G401 (cell line): ENCODE results near the gene RYR2. TPM values are rescaled to one million over a fixed set of nuclear protein-coding genes. Genes with fewer than 3 reads are reported as not detected.
"Not testable (repeated sequence)": the region's sequence is repeated elsewhere in the genome, so short reads cannot be mapped to it uniquely, and the experiment has no call there.

ENCODE experiments used
- DNase-seq: peaks from one replicate; pipeline ENCODE4 v3.0.0-alpha.2; 2015; ENCODE audit warnings: low spot score
- in situ Hi-C: cut with HindIII; loops from 2 replicates; pipeline ENCODE4 v1.10.0; 2016; ENCODE audit warnings: low sequenced_read_pairs, mixed read lengths
- total RNA-seq: library from RNA; depleted of rRNA; stranded (reverse); fragments of >200 nt; shearing (Covaris generic); gene quantifications from 2 replicates; pipeline ENCODE4 v1.2.3, GENCODE V29; 2014

The RYR2 gene
- total RNA-seq, 1 experiment from 2014 or later, result not detected

DNA sequence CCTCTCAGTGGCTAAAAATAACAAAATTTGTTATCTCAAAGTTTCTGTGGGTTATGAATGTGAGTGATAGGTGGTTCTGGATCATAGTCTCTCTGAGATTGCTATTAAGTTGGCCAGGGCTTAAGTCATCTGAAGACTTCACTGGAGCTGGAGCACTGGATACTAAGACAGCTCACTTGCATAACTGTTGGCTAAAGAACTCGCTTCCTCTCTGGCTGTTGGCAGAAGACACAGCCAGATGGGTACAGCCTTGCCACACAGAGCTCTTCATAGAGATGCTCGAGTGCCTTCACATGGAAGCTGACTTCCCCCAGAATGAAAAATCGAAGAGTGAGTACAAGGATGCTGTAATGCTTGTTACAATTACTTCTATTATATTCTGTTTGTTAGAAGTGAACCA lies 514.9 kb downstream of the RYR2 start:
- DNase-seq, result peak; percentile 94
- in situ Hi-C loops, result no loop called here

DNA sequence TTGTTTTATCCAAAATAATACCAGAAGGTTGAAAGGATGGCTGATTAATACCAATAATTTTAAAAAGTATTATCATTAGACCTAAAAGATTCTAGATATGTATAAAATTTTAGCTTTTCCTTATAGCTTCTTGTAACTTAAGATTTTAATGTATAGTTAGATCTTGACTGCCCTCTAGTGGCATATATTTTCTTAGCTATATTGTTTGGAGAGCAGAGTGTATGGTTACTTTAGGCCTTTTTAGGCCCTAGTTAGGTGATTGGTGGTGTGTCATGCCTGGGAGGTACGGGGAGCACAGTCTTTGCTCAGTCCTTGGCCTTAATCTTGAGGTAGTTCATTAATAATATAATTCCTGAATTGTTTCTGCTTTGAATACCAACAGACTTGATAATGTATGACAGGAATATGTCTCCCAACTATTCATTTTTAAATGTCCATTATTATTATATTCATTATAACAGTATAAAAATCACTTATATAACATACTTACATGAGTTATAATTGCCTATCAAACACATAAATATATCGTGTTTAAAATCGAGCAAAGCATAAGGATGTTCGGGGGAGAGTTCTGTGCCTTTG lies 520.3 kb downstream of the RYR2 start:
- in situ Hi-C loops, result no loop called here
- peak; percentile 81 for DNase-seq

DNA sequence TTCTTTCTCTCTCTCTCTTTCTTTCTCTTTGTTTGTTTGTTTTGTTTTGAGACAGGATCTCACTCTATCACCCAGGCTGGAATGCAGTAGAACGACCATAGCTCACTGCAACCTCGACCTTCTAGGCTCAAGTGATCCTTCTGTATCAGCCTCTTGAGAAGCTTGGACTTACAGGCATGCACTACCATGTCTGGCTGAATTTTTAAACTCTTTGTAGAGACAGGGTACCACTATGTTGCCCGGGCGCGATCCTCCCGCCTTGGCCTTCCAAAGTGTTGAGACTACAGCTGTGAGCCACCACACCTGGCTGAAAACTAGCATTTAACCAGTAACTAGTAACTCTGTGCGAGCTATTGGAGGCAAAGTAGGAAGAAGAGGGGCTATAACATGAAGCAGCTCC lies 523.3 kb downstream of the RYR2 start:
- no peak for DNase-seq
- in situ Hi-C loops, result no loop called here

DNA sequence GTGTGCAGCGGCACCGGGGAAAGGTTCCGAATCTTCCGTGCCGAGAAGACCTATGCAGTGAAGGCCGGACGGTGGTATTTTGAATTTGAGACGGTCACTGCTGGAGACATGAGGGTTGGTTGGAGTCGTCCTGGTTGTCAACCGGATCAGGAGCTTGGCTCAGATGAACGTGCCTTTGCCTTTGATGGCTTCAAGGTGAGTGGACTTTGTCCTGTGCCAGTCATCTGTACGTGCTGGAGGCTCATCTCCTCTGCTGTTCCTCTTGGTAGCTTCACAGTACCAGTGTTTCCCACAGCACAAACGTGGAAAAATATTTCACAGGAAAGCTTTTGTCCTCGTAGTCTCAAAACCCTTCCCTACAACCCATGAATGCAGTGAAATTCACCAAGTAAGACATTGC lies 524.6 kb downstream of the RYR2 start:
- in situ Hi-C loops, result no loop called here
- no peak for DNase-seq

DNA sequence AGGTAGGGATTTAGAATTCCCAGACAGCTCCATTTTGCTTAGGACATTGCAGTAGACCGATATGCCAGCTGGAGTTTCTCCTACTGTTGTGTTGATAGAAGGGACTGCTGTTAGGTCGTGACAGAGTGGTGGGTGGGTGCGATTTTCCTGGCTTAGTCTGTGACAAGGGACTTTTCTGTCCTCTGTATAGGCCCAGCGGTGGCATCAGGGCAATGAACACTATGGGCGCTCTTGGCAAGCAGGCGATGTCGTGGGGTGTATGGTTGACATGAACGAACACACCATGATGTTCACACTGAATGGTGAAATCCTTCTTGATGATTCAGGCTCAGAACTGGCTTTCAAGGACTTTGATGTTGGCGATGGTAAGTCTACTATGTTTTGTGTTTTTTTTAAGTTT lies 527.0 kb downstream of the RYR2 start:
- in situ Hi-C loops, result no loop called here
- no peak for DNase-seq

DNA sequence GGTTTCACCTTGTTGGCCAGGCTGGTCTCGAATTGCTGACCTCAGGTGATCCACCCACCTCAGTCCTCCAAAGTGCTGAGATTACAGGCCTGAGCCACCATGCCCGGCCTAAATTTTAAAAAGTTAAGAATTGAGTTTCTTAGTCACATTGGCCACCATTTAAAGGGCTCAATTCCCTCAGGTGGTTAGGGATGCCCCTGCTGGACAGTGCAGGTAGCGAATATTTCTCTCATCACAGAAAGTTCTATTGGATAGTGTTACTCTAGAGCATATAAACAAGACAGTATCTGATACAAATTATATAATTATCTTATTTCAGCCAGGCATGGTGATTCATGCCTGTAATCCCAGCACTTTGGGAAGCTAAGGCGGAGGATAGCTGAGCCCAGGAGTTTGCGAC lies 528.5 kb downstream of the RYR2 start:
- in situ Hi-C loops, result no loop called here
- DNase-seq, result no peak

DNA sequence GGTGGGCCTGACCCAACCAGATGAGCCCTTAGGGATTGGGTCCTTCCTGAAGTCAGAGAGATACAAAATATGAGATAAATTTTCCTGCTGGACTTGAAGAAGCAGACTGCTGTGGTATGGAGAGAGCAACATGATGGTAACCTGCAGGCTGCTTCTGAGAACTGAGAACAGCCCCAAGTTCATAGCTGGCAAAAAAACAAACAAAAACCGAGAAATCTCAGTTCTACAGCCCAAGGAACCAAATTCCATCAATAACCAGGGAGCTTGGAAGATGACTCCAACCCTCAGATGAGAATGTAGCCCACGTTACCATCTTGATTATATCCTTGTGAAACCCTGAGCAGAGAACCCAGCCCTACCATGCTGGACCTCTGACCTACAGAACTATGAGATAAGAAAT lies 532.6 kb downstream of the RYR2 start:
- in situ Hi-C loops, result no loop called here

DNA sequence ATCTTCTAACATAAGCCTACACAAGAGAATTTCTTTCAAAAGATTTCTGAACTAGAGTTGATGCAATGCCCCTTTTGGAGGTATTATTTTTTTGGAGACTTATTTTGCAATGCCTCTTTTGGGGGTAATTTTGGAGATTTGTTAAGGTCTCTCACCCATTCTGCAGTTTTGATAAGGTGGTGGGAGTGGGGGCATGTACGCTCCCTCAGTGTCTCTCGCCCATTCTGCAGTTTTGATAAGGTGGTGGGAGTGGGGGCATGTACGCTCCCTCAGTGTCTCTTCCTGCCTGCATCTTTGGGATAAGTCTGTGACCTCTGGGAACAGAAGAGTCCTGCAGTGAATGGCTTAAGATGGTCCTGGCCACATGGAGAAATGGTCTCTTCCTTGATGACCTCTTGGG lies 536.6 kb downstream of the RYR2 start:
- no peak for DNase-seq
- in situ Hi-C loops, result no loop called here

More for the DNA sequence above, 532.6 kb downstream of the RYR2 start:
- no peak for DNase-seq

DNA sequence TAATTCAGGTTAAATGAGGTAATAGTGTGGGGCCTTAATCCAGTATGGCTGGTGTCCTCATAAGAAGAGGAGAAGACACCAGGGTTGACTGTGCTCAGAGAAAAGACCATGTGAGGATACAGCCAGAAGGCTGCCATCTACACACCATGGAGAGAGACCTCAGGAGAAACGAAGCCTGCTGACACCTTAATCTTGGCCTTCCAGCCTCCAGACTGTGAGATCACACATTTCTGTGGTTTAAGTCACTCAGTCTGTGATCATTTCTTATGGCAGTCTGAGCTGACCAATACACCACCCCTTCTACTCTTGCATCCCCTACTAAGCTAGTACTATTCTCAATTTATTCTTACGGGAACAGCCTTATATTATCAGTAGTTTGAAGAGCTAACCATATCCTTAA lies 538.7 kb downstream of the RYR2 start:
- in situ Hi-C loops, result no loop called here
- no peak for DNase-seq

DNA sequence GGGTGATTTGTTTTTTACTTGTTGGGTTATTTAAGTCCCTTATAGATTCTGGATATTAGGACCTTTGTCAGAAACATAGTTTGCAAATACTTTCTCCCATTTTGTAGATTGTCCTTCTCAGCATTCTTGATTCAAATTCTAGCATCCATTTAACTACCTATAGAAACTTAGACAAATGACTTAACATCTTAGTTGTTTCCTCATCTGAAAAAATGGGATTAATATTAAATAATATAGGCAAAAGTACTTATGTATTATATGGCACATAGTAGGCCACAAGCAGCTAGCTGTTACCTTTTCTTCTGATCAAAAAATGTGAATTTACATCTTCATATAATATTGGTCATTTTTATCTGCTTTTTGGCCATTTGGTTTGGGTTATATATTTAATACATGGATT lies 541.3 kb downstream of the RYR2 start:
- in situ Hi-C loops, result no loop called here
- no peak for DNase-seq

DNA sequence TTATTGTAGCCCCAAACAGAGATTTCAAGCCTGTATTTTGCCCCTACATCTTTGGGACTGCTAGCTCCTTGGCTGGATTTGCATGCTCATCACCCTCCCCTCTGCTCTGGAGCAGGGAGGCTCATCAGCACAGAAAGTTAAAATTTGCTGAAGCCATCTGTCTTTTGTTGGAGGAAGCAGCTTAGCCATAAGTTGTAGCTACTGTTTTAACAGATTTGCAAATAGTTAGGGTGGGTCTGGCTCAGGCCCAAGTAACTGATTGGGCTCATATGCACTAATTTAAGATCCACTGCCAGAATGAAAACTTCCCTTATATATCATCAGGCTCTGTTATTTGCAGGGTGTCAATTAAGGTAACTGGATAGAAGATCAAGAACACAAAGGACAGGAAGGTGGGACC lies 541.8 kb downstream of the RYR2 start:
- in situ Hi-C loops, result no loop called here
- peak; percentile 4 for DNase-seq

DNA sequence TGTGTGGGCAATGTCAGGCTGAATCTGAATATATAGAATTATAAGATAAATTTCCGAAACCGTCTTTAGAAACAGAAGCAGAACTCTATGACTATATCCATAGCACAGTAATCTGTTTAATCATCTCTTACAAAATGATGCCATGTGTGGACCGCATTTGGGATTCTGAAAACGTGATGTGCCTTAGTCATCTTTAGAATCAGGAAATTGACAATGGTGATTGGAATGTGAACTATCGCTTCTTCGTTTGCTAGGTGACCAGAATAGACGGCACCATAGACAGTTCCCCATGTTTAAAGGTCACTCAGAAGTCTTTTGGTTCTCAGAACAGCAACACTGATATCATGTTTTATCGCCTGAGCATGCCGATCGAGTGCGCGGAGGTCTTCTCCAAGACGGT lies 548.4 kb downstream of the RYR2 start:
- in situ Hi-C loops, result no loop called here
- no peak for DNase-seq

DNA sequence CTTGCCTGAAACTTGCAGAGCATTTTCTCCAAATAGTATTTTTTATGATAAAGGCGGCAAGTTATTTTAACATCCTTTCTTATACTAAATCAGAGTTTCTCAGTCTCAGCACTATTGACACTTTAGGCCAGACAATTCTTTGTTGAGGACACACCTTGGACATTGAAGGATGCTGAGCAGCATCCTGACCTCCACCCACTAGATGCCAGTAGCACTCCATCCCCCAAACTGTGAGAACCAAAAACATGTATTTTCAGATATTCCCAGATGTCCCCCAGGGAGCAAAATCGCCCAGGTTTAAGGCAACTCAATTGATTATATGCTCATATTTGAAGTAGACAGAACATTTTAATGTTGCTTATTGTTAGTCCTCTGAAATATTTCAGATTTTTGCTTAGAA lies 549.4 kb downstream of the RYR2 start:
- in situ Hi-C loops, result no loop called here
- no peak for DNase-seq

DNA sequence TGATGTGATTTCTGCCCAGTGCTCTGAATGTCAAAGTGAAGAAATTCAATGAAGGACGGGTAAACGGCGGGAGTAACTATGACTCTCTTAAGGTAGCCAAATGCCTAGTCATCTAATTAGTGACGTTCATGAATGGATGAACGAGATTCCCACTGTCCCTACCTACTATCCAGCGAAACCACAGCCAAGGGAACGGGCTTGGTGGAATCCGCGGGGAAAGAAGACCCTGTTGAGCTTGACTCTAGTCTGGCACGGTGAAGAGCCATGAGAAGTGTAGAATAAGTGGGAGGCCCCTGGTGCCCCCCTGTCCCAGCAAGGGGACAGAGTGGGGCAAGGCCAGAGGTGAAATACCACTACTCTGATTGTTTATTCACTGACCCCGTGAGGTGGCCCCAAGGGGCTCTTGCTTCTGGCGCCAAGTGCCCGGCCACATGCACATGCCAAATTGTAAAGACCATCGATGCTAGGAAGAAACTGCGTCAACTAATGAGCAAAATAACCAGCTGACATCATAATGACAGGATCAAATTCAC lies 561.1 kb downstream of the RYR2 start:
- in situ Hi-C loops, DNase-seq: not testable (repeated sequence)

DNA sequence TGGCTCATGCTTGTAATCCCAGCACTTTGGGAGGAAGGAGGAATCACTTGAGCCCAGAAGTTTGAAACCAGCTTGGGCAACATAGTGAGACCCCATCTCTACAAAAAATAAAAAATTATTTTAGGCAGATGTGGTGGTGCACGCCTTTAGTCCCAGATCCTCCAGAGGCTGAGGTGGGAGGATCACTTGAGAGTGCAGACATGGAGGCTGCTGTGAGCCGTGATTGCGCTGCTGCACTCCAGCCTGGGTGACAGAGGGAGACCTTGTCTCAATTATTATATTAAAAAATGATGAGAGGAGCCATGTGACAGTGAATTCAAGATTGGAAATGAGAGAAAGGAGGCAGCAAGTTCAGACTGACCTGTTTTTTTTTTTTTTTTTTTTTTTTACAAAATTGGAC lies 566.4 kb downstream of the RYR2 start:
- in situ Hi-C loops, result no loop called here
- DNase-seq, result no peak

DNA sequence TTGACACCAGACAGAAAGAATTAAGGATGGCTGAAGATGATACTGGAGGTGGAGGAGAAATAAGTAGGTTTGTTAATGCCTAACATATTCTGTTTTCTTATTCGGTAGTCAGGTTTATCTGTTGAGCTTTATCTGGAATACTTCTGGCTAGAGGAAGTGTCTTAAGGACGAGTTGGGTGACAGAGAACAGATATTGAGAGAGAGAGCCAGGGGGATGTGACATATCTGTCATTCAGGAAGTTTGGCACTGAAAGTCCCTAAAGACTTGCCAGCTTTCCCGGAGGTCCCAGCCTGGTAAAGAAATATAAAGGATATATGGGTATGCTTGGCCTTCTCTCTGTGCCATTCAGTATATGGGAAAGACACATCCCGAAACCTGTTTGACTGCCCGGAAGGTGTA lies 568.2 kb downstream of the RYR2 start:
- in situ Hi-C loops, result no loop called here
- no peak for DNase-seq

DNA sequence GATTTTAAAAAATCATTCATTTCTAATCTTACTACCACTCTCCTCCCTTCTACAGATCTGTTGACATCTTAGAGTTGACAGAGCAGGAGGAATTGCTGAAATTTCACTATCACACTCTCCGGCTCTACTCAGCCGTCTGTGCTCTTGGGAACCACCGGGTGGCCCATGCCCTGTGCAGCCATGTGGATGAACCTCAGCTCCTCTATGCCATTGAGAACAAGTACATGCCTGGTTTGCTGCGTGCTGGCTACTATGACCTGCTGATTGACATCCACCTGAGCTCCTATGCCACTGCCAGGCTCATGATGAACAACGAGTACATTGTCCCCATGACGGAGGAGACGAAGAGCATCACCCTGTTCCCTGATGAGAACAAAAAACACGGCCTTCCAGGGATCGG lies 572.0 kb downstream of the RYR2 start:
- no peak for DNase-seq
- in situ Hi-C loops, result no loop called here

DNA sequence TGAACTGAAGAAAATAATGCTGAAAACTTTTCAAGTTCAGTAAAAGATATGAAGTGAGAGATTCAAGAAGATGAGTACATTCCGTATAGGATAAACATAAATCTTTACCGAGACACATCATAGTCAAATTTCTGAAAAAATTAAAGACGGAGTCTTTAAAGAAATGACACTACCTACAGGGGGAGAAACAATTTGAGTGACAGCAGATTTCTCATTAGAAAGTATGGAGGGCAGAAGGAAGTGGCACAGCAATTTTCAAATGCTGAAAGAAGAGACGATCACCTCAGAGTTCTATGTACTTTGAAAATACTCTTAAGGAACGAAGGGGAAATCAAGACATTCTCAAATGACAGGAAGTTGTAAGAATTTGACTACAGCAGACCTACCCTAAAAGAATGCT lies 577.6 kb downstream of the RYR2 start:
- in situ Hi-C loops, result no loop called here

DNA sequence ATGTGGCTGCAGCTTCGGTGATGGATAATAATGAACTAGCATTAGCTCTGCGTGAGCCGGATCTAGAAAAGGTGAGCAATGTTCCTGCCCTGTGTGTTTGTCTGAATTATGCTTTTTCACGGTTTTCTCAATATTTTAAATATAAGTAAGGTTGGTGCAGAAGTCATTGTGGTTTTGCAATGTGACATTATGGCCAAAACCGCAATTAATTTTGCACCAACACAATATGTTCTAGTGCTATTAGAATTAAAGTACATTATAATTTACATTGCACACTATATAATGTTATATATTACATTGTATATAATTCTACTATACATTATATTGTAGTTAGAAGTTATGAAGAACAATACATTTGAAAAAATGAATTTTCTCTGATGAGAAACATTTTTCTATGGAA lies 592.9 kb downstream of the RYR2 start:
- in situ Hi-C loops, result no loop called here
- DNase-seq, result no peak

More for the DNA sequence above, 577.6 kb downstream of the RYR2 start:
- no peak for DNase-seq

DNA sequence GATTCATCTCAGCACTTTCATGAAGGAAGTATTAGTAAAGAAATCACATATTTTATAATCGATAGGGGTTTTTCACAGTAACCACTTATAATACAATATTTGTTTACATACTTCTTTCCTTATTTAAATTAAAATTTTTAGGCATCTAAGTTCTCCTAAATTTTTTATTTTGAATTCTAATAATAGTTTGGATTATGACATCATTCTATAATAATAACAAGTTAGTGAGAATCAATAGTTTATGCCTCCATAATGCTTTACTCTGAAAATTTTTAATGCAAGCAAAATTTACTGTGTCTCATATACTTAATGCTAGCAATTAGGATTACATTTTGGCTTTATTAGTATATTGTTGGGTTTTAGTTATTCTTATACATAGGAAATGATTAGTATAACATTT lies 596.6 kb downstream of the RYR2 start:
- in situ Hi-C loops, result no loop called here

DNA sequence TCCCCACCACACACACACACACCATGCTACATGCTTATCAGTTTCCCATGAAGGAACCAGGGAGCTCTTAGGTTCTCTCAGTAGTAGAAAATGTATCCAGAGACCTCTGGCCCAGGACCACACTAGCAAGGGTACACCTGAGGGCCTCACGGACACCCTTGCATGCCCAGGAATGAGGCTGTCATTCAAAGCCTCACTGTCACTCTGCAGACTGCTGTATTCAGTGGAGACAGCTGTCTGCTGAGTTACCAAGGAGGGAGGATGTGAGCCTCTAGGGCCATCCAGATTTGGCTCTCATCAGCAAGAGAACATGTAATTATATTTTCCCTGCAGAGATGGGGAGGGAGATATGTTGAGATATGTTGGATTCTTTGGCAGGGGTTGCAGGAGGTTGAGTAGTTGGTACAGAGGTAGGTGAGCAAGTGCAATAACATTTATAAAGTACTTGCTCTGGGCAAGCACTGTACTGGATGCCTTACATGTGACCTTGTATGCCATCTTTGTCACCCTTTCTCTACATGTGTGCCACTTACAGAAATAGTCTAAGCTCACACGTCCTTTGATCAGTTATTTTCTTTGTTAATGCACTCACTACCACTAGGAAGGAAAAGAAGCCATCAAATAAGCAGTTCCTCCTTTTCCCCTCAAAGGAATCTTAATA lies 598.2 kb downstream of the RYR2 start:
- DNase-seq, result no peak
- in situ Hi-C loops, result no loop called here

More for the DNA sequence above, 596.6 kb downstream of the RYR2 start:
- DNase-seq, result no peak
